Caco-2 (cell line): ENCODE results near the gene ZNF175. TPM values are rescaled to one million over a fixed set of nuclear protein-coding genes. Genes with fewer than 3 reads are reported as not detected.

ENCODE experiments used
- BruUV-seq: library from RNA; stranded (reverse); fragments of 400-500 nt; replicated peaks from 2 replicates; lab custom pipeline; 2021; lab: Mats Ljungman, UMichigan
- CTCF ChIA-PET: fragments of 300-600 bp; sonication (Branson Sonifier 250); formaldehyde crosslinking; loops from one replicate; lab custom pipeline; 2022; ENCODE audit warnings: antibody characterized with exemption; lab: Charles Lee
- POLR2A ChIA-PET: fragments of 300-600 bp; sonication (Branson Sonifier 250); formaldehyde crosslinking; loops from one replicate; lab custom pipeline; 2022; ENCODE audit warnings: antibody characterized with exemption; lab: Charles Lee
- DNase-seq, 2 experiments: peaks; one replicate each; pipeline versions ENCODE4 v3.0.0 to v3.0.0-alpha.2; 2020 to 2022
- H3K27me3 ChIP-seq: replicated peaks from 2 replicates; pipeline ENCODE4 v1.6.0; 2011; ENCODE audit warnings: low read length; ENCODE audit not compliant: control insufficient read depth, insufficient read depth
- H3K36me3 ChIP-seq: 2 replicates; pipeline ENCODE4 v1.5.1; 2011; ENCODE audit warnings: low read length; ENCODE audit not compliant: control insufficient read depth, insufficient read depth
- H3K4me1 ChIP-seq: fragments of 250-450 bp; sonication (Bioruptor Pico); 2 replicates; pipeline ENCODE4 v1.5.1; 2020; ENCODE audit warnings: mild to moderate bottlenecking
- H3K4me3 ChIP-seq: 2 replicates; pipeline ENCODE4 v1.5.1; 2011; ENCODE audit warnings: low read depth, mild to moderate bottlenecking, control low read depth, low read length
- H3K9me3 ChIP-seq: fragments of 250-450 bp; sonication (Bioruptor Pico); 2 replicates; pipeline ENCODE4 v1.5.1; 2020; ENCODE audit warnings: mild to moderate bottlenecking, moderate library complexity
- H3K27ac Mint-ChIP-seq: one replicate; pipeline ENCODE4 v1.8.0; 2022; ENCODE audit warnings: mixed read lengths; ENCODE audit not compliant: unreplicated experiment
- H3K27me3 Mint-ChIP-seq: one replicate; pipeline ENCODE4 v1.8.0; 2022; ENCODE audit warnings: mixed read lengths; ENCODE audit not compliant: insufficient read depth, unreplicated experiment
- H3K36me3 Mint-ChIP-seq: one replicate; pipeline ENCODE4 v1.8.0; 2022; ENCODE audit warnings: mild to moderate bottlenecking, mixed read lengths; ENCODE audit not compliant: insufficient read depth, unreplicated experiment
- H3K4me1 Mint-ChIP-seq: one replicate; pipeline ENCODE4 v1.8.0; 2022; ENCODE audit warnings: low read depth, mixed read lengths; ENCODE audit not compliant: unreplicated experiment
- H3K4me3 Mint-ChIP-seq: one replicate; pipeline ENCODE4 v1.8.0; 2022; ENCODE audit warnings: mild to moderate bottlenecking, moderate library complexity, mixed read lengths; ENCODE audit not compliant: unreplicated experiment
- H3K9me3 Mint-ChIP-seq: one replicate; pipeline ENCODE4 v1.8.0; 2022; ENCODE audit warnings: mixed read lengths; ENCODE audit not compliant: unreplicated experiment
- CTCF ChIP-seq, 2 experiments: fragments of 200-600 bp in 1 of 2; IDR thresholded peaks; 1 replicate in 1 of 2; 2 replicates in 1 of 2; pipeline versions ENCODE4 v1.5.1 to v1.8.0; 2011 to 2022; ENCODE audit warnings: antibody characterized with exemption in 1 of 2, control low read depth in 1 of 2, inconsistent platforms in 1 of 2, low read depth in 1 of 2, low read length in 1 of 2, mild to moderate bottlenecking in 1 of 2, moderate library complexity in 1 of 2; ENCODE audit not compliant: insufficient read depth in 1 of 2, severe bottlenecking in 1 of 2, unreplicated experiment in 1 of 2
- intact Hi-C: fragments of 100-400 bp; cut with micrococcal nuclease; formaldehyde crosslinking; loops from one replicate; pipeline ENCODE4 v1.10.0; 2022; ENCODE audit not compliant: unreplicated experiment
- total RNA-seq: library from RNA; stranded (reverse); gene quantifications from 2 replicates; pipeline ENCODE4 v1.2.3, GENCODE V29; 2022

ZNF175 gene
- total RNA-seq, 1 experiment from 2014 or later, result 8.7 TPM

- H3K9me3 ChIP-seq, result peaks cover 30% of the 10 kb centered on the region
- intact Hi-C loops, result no loop called here
- POLR2A ChIA-PET, result no interaction called here
- Mint-ChIP-seq H3K4me1 (no peaks in the 10 kb centered on the region), H3K4me3 (no peak overlapping the region), H3K36me3 (peaks cover 41% of the 10 kb centered on the region), H3K27ac (no peak overlapping the region), H3K9me3 (peaks cover 59% of the 10 kb centered on the region), H3K27me3 (no peaks in the 10 kb centered on the region)
- CTCF ChIA-PET, result no interaction called here
- no TSS peak for BruUV-seq
- no peak for TF ChIP-seq CTCF (IDR thresholded peaks at IDR 0.05; ENCODE audit: insufficient read depth in 1 of 2, low read depth in 1 of 2, low read length in 1 of 2, severe bottlenecking in 1 of 2, unreplicated experiment in 1 of 2)
- DNase-seq, result no peak
- no peaks in the 10 kb centered on the region for H3K4me1 ChIP-seq
- H3K36me3 ChIP-seq, result peaks cover 4% of the 10 kb centered on the region
- no peak overlapping the region for H3K4me3 ChIP-seq
- no peaks in the 10 kb centered on the region for H3K27me3 ChIP-seq
These were observed 15.7 kb downstream of the ZNF175 start for GRCh38 chr19:51586799-51587198.

GRCh38 chr19:51587264-51588191 lies 16.4 kb downstream of the ZNF175 start:
- ChIA-PET POLR2A (no interaction called here), CTCF (no interaction called here)
- H3K4me3 Mint-ChIP-seq, result no peak overlapping the region
- intact Hi-C loops, result no loop called here
- no TSS peak for BruUV-seq
- no peak for DNase-seq
- no peak for TF ChIP-seq CTCF (IDR thresholded peaks at IDR 0.05; ENCODE audit: insufficient read depth in 1 of 2, low read depth in 1 of 2, low read length in 1 of 2, severe bottlenecking in 1 of 2, unreplicated experiment in 1 of 2)
- peaks cover 54% of the 10 kb centered on the region for H3K9me3 Mint-ChIP-seq
- H3K4me3 ChIP-seq, result no peak overlapping the region
- peaks cover 6% of the 10 kb centered on the region for H3K4me1 ChIP-seq
- peaks cover 2% of the 10 kb centered on the region for H3K36me3 ChIP-seq
- H3K27me3 ChIP-seq, result no peaks in the 10 kb centered on the region
- no peaks in the 10 kb centered on the region for H3K27me3 Mint-ChIP-seq
- peaks cover 34% of the 10 kb centered on the region for H3K36me3 Mint-ChIP-seq
- H3K27ac Mint-ChIP-seq, result no peak overlapping the region
- peaks cover 3% of the 10 kb centered on the region for H3K4me1 Mint-ChIP-seq
- H3K9me3 ChIP-seq, result peaks cover 30% of the 10 kb centered on the region

- no peak overlapping the region for H3K4me3 ChIP-seq
- ChIA-PET POLR2A (no interaction called here), CTCF (no interaction called here)
- Mint-ChIP-seq H3K27ac (no peak overlapping the region), H3K4me1 (peaks cover 14% of the 10 kb centered on the region), H3K27me3 (no peaks in the 10 kb centered on the region), H3K9me3 (peaks cover 37% of the 10 kb centered on the region), H3K36me3 (peaks cover 25% of the 10 kb centered on the region), H3K4me3 (no peak overlapping the region)
- TF ChIP-seq CTCF (IDR thresholded peaks at IDR 0.05; ENCODE audit: insufficient read depth in 1 of 2, low read depth in 1 of 2, low read length in 1 of 2, severe bottlenecking in 1 of 2, unreplicated experiment in 1 of 2), result no peak
- no TSS peak for BruUV-seq
- no peaks in the 10 kb centered on the region for H3K27me3 ChIP-seq
- H3K4me1 ChIP-seq, result peaks cover 14% of the 10 kb centered on the region
- DNase-seq, result no peak
- intact Hi-C loops, result no loop called here
- H3K9me3 ChIP-seq, result peaks cover 30% of the 10 kb centered on the region
- peaks cover 2% of the 10 kb centered on the region for H3K36me3 ChIP-seq
These were observed 18.4 kb downstream of the ZNF175 start for GRCh38 chr19:51589511-51589910.
